Lower lobe of right lung (tissue), 2 donors: ENCODE data around the gene IDH1. TPM values are rescaled to one million over a fixed set of nuclear protein-coding genes. Genes with fewer than 3 reads are reported as not detected.
"Not testable (repeated sequence)": the region's sequence is repeated elsewhere in the genome, so short reads cannot be mapped to it uniquely, and the experiment has no call there.

Experiments
- ATAC-seq, 2 donors: fragments of 200-7000 bp; cut with Tn5 transposase; one replicate each; pipeline ENCODE4 v1.9.1; 2020 to 2022; ENCODE audit warnings: mild to moderate bottlenecking in 2 of 2, moderate library complexity in 2 of 2
- DNase-seq: peaks from one replicate; pipeline ENCODE4 v3.0.0-alpha.2; 2020
- H3K27ac ChIP-seq: fragments of 200-600 bp; one replicate; pipeline ENCODE4 v1.8.0; 2022
- H3K27me3 ChIP-seq: fragments of 200-600 bp; one replicate; pipeline ENCODE4 v1.8.0; 2022; ENCODE audit warnings: low read depth
- H3K36me3 ChIP-seq: fragments of 200-600 bp; one replicate; pipeline ENCODE4 v1.8.0; 2022; ENCODE audit warnings: mild to moderate bottlenecking
- H3K4me1 ChIP-seq: fragments of 200-600 bp; one replicate; pipeline ENCODE4 v1.8.0; 2022
- H3K4me3 ChIP-seq: fragments of 200-600 bp; one replicate; pipeline ENCODE4 v1.8.0; 2022; ENCODE audit warnings: mild to moderate bottlenecking
- H3K9me3 ChIP-seq: fragments of 200-600 bp; one replicate; pipeline ENCODE4 v1.8.0; 2022
- intact Hi-C: fragments of 100-400 bp; cut with DNase I; formaldehyde crosslinking; loops from one replicate; pipeline ENCODE4 v1.11.0; 2022
- total RNA-seq: library from RNA; stranded (reverse); fragmentation: NEBNext Ultra II Directional; extraction: Animal tissue kit (Norgen Biotek cat#: 25700); gene quantifications from one replicate; pipeline ENCODE4 v1.2.1, GENCODE V29; 2021
- TF ChIP-seq, protein P1 (sequence below): fragments of 200-600 bp; IDR thresholded peaks from one replicate; pipeline ENCODE4 v1.8.0; 2022; ENCODE audit warnings: antibody characterized with exemption, mild to moderate bottlenecking
- donor health status: DM: no; HTN: yes; CAD: no; lungs with severe emphysema.

The IDH1 gene
- total RNA-seq, 1 donor from 2014 or later = 152 TPM

DNA sequence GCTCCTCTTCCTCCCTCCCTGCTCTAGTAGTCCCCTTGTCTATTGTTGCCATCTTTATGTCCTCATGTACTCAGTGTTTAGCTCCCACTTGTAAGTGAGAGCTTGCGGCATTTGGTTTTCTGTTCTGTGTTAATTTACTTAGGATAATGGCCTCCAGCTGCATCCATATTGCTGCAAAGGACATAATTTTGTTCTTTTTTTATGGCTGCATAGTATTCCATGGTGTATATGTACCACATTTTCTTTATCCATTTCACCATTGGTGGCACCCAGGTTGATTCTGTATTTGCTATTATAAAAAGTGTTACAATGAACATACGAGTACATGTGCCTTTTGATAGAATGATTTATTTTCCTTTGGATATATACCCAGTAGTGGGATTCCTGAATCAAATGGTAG, 23.7 kb upstream of the IDH1 start:
- H3K9me3 ChIP-seq = no peaks in the 10 kb centered on the region
- peaks cover 98% of the 10 kb centered on the region for H3K36me3 ChIP-seq
- no peak overlapping the region for H3K27ac ChIP-seq
- H3K4me3 ChIP-seq = no peak overlapping the region
- ATAC-seq (no peak), DNase-seq (no peak)
- no peaks in the 10 kb centered on the region for H3K27me3 ChIP-seq
- no peaks in the 10 kb centered on the region for H3K4me1 ChIP-seq
- TF ChIP-seq, protein P1, sequence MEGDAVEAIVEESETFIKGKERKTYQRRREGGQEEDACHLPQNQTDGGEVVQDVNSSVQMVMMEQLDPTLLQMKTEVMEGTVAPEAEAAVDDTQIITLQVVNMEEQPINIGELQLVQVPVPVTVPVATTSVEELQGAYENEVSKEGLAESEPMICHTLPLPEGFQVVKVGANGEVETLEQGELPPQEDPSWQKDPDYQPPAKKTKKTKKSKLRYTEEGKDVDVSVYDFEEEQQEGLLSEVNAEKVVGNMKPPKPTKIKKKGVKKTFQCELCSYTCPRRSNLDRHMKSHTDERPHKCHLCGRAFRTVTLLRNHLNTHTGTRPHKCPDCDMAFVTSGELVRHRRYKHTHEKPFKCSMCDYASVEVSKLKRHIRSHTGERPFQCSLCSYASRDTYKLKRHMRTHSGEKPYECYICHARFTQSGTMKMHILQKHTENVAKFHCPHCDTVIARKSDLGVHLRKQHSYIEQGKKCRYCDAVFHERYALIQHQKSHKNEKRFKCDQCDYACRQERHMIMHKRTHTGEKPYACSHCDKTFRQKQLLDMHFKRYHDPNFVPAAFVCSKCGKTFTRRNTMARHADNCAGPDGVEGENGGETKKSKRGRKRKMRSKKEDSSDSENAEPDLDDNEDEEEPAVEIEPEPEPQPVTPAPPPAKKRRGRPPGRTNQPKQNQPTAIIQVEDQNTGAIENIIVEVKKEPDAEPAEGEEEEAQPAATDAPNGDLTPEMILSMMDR = no peak
- intact Hi-C loops = no loop called here

DNA sequence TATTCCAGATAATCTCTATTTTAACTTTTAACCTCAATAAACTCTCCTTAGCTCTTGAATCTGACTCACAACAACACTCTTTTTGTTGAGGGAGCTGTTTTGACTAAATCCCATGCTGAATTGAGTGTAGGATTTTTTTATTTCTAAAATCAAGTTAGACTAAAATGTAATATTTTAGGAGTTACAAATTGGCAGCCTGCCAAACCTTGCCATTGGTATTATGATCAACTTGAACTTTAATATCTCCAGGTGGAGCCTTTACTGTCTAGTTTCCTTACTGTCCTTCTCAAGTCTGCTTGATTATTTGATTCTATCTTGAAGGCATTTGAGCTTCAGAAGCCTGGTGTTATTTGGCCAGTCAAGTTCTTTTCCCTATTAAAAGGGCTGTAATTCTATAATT, 19.9 kb upstream of the IDH1 start:
- Histone ChIP-seq H3K4me3 (no peak overlapping the region), H3K36me3 (peaks cover 83% of the 10 kb centered on the region), H3K9me3 (no peaks in the 10 kb centered on the region), H3K4me1 (no peaks in the 10 kb centered on the region), H3K27ac (no peak overlapping the region), H3K27me3 (no peaks in the 10 kb centered on the region)
- ATAC-seq (no peak), DNase-seq (no peak)
- intact Hi-C loops = no loop called here
- TF ChIP-seq, protein P1 = no peak

GRCh38 chr2:208269091-208269490, 14.2 kb upstream of the IDH1 start:
- TF ChIP-seq, protein P1 = no peak
- ATAC-seq (no peak), DNase-seq (no peak)
- no peaks in the 10 kb centered on the region for H3K9me3 ChIP-seq
- no peaks in the 10 kb centered on the region for H3K27me3 ChIP-seq
- peaks cover 36% of the 10 kb centered on the region for H3K4me1 ChIP-seq
- H3K27ac ChIP-seq = no peak overlapping the region
- H3K36me3 ChIP-seq = peaks cover 29% of the 10 kb centered on the region
- intact Hi-C loops = no loop called here
- no peak overlapping the region for H3K4me3 ChIP-seq

DNA sequence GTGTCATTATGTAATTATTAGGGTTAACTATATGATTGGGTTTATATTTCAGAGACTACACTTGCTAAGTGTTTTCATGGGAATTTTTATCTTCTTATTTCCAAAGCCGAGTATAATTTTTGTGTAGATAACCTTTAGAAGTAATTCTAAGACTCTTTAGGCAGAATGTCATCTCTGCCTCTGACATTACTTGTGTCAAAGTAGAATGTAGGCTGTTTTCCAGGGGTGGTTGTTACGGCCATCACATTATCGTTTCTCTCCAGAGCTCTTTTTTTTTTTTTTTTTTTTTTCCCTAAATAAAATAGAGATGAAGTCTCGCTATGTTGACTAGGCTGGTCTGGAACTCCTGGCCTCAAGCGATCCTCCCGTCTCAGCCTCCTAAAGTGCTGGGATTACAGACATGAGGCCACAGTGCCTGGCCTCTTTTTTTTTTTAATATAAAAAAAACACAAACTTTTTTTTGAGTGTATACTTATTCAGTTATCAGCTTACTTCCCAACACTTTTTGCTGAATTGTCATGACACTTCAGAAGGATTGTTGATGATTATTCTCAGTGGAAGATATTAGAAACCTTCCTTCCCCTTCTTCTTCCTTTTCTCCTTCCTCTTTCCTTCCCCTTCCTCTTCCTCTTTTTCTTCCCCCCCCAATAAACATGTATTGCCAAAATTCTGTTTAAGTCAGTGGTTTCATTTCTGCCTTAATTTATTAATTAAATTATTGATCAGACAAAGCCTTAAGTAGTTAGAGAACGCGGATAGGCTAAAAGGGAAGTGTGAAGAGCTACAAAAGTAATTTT, 13.5 kb upstream of the IDH1 start:
- DNase-seq (no peak), ATAC-seq (no peak)
- Histone ChIP-seq H3K27ac (no peak overlapping the region), H3K36me3 (peaks cover 21% of the 10 kb centered on the region), H3K9me3 (no peaks in the 10 kb centered on the region), H3K4me3 (peak overlapping the region; percentile 70), H3K4me1 (peaks cover 36% of the 10 kb centered on the region), H3K27me3 (no peaks in the 10 kb centered on the region)
- TF ChIP-seq, protein P1 = no peak
- intact Hi-C loops = no loop called here

DNA sequence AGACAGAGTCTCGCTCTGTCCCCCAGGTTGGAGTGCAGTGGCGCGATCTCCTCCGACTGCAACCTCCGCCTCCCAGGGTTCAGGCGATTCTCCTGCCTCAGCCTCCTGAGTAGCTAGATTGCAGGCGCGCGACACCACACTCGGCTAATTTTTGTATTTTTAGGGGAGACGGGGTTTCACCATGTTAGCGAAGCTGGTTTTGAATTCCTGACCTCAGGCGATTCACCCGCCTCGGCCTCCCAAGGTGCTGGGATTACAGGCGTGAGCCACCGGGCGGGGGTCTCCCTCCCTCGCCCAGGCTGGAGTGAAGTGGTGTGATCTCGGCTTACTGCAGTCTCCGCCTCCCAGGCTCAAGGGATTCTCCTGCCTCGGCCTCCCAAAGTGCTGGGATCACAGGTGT, 12.7 kb upstream of the IDH1 start:
- H3K27me3 ChIP-seq, ATAC-seq, intact Hi-C loops, H3K9me3 ChIP-seq, H3K27ac ChIP-seq, DNase-seq: not testable (repeated sequence)
- H3K36me3 ChIP-seq = peaks cover 13% of the 10 kb centered on the region
- peaks cover 36% of the 10 kb centered on the region for H3K4me1 ChIP-seq
- H3K4me3 ChIP-seq = peak overlapping the region; percentile 70

DNA sequence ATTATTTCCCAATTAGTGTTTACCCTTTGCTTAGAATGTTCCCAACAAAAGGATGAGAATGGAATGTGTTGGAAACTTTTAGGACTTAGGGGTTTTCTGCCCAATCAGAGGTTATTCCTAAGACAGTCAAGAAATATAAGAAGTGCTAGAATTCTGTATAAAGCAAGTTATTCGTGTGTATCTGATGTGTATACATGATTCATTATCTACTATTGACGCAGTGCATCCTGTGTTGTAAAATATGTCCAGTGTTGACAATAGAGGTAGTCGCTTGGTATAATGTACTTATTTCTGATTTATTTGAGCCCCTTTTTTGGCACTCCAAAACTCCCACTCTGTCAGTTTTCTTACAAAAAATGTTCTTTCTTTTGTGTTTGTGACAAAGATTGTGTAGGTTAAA, 12.1 kb upstream of the IDH1 start:
- Histone ChIP-seq H3K27ac (peak overlapping the region; percentile 93), H3K4me1 (peaks cover 36% of the 10 kb centered on the region), H3K4me3 (peak overlapping the region; percentile 70), H3K36me3 (peaks cover 7% of the 10 kb centered on the region), H3K27me3 (no peaks in the 10 kb centered on the region), H3K9me3 (no peaks in the 10 kb centered on the region)
- TF ChIP-seq, protein P1 = no peak
- DNase-seq (no peak), ATAC-seq (no peak)
- intact Hi-C loops = no loop called here
